Adipocyte (in vitro differentiated cells): ENCODE data around the gene PLCB3.

Source experiments
- DNase-seq: peaks from one replicate; pipeline ENCODE4 v3.0.0-alpha.2; 2015; ENCODE audit warnings: low read depth
- H3K27me3 ChIP-seq: replicated peaks from 2 replicates; pipeline ENCODE4 v1.7.0; 2013; ENCODE audit warnings: mild to moderate bottlenecking, low read length, moderate library complexity; ENCODE audit not compliant: control insufficient read depth, insufficient read depth
- H3K36me3 ChIP-seq: 2 replicates; pipeline ENCODE4 v1.7.0; 2013; ENCODE audit warnings: low read length, mild to moderate bottlenecking, moderate library complexity; ENCODE audit not compliant: control insufficient read depth, insufficient read depth, severe bottlenecking
- H3K4me1 ChIP-seq: 2 replicates; pipeline ENCODE4 v1.7.0; 2013; ENCODE audit warnings: mild to moderate bottlenecking, low read length, moderate library complexity; ENCODE audit not compliant: control insufficient read depth, insufficient read depth
- H3K4me3 ChIP-seq: 2 replicates; pipeline ENCODE4 v1.7.0; 2013; ENCODE audit warnings: mild to moderate bottlenecking, low read length, moderate library complexity
- H3K9ac ChIP-seq: 2 replicates; pipeline ENCODE4 v1.7.0; 2013; ENCODE audit warnings: mild to moderate bottlenecking, low read length, moderate library complexity
- H3K9me3 ChIP-seq: 2 replicates; pipeline ENCODE4 v1.7.0; 2013; ENCODE audit warnings: mild to moderate bottlenecking, low read length, moderate library complexity; ENCODE audit not compliant: control insufficient read depth

The PLCB3 gene

DNA sequence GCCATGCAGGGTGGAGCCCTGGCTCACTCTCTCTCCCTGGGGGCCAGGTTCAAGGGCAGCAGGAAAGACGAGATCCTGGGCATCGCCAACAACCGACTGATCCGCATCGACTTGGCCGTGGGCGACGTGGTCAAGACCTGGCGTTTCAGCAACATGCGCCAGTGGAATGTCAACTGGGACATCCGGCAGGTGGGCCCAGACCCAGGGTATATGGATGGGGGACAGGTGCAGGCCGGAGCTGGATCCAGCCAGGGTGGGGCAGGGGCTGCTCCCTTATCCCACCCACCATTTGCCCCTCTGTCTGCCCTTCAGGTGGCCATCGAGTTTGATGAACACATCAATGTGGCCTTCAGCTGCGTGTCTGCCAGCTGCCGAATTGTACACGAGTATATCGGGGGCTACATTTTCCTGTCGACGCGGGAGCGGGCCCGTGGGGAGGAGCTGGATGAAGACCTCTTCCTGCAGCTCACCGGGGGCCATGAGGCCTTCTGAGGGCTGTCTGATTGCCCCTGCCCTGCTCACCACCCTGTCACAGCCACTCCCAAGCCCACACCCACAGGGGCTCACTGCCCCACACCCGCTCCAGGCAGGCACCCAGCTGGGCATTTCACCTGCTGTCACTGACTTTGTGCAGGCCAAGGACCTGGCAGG is 28.2 kb upstream of the PLCB3 start:
- no peaks in the 10 kb centered on the region for H3K36me3 ChIP-seq
- no peak overlapping the region for H3K9ac ChIP-seq
- no peak overlapping the region for H3K4me3 ChIP-seq
- DNase-seq: no peak
- H3K27me3 ChIP-seq: no peaks in the 10 kb centered on the region
- H3K9me3 ChIP-seq: no peaks in the 10 kb centered on the region
- H3K4me1 ChIP-seq: peaks cover 15% of the 10 kb centered on the region

DNA sequence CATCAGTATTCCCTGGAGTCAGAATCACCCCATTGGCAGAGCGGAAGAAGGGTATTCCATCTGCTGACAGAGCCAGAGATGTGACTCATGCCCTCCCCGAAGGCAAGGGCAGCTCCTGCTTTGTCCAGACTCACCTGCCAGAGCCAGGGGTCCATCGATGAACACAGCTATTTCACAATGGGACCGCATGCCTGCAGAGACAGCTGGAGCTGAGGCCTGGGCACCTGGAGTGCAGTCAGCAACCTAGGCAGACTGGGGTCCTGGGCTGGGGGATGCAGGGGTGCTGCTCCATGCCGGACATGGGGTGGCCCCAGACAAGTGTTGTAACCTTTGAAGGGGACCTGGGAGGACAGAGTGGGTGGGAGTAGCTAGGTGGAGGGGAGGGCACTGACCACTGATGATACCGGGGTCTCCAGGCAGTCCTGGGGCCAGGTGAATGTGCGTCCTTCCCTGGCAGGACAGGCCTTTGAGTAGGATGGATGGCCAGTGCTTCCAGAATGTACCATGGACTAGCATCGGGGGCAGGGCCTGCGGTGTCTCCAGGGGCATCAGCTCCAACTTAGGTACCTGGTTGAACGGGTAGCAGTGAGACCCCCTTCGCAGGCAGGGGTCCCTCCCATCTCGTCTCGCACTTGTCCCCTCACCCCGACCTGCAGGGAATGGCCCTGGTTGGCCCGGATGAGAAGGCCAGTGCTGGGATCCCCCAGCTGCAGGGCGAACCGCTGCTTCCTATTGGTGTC is 27.0 kb upstream of the PLCB3 start:
- no peaks in the 10 kb centered on the region for H3K36me3 ChIP-seq
- no peaks in the 10 kb centered on the region for H3K9me3 ChIP-seq
- no peak for DNase-seq
- peaks cover 15% of the 10 kb centered on the region for H3K4me1 ChIP-seq
- no peaks in the 10 kb centered on the region for H3K27me3 ChIP-seq
- H3K9ac ChIP-seq: peak overlapping the region; percentile 97
- H3K4me3 ChIP-seq: no peak overlapping the region

DNA sequence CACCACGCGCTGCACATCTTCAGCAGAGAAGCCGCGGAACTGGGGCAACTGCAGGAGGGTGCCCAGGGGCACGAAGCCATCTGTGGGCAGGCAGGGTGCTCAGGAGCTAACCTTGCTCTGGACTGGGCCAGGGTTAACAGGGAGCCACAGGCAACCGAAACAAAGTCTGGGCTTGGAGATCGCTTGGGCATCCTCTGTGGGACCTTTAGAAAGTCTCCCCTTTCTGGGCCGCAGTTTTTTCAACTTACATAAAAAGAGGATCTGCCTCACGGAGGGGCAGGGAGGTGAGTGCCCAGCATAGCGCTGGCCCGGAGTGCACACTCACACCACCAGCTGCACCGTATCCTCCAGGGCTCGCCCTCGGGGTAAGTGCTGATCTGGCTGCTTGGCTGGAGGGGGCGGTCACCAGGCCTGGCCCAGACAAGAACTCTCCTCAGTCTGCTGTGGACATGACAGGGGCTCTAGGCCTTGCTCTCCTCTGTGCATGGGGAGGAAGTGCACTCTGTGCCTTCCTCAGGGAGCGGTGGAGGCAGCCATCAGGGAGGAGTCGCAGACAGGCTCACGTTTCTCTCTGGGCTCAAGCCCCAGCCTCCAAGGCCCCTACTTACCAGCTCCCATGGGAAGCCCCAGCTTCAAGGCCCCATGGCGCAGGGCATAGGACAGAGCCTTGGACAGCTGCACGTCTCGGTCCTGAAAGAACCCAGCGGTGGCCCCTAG is 26.3 kb upstream of the PLCB3 start:
- Histone ChIP-seq H3K4me3 (peak overlapping the region; percentile 98), H3K4me1 (peaks cover 21% of the 10 kb centered on the region)

DNA sequence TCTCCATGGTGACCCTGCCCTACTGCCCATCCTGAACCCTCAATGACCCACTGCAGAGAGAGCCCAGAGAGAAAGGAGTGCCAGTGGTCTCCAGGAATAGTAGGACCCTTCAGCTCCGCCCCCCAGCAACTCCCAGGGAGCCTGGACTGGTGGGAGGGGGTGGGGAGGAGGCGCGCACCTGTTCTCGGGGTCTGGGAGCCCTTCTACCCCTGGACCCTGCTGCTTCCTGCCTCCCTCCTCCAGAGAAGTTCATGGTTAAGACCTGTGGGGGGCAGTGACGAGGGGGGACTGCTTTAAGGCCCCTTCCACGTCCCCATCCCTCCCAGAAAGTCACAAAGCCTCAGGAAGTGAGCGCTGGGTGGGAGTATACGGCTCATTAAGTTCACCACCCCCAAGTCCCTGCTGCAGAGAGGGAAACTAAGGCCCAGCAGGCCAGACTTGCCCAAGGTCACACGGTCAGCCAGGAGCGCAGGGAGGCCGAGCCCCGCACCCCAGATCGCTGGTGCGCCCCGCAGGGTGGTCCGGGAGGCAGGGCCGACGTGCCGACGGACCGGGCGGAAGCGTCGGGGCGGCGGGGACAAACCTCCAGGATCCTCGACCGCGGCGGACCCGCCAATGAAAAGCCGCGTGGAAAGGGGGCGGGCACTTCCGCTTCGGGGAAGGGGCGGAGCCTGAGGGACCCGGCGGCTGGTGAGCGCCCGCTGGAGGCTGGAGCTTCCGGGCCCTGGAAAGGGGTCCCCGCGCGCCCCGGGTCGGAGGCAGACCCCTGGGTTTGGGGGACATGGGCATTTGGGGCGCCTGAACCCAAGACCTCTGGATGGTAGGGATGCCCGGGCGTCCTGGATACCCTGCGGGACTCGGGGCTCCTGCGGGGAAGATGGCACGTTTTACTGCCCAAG is 25.5 kb upstream of the PLCB3 start, which contains the start of the genes NUDT22 and TRPT1:
NUDT22 (plus strand) TSS at position 667 of the 899 bp plus-strand sequence. CDS start 379 bp downstream, outside the sequence.
TRPT1 (minus strand) TSS at position 579 of the 899 bp plus-strand sequence; CDS start at position 253, 326 bp downstream.
- Histone ChIP-seq H3K9me3 (no peaks in the 10 kb centered on the region), H3K36me3 (no peaks in the 10 kb centered on the region), H3K27me3 (no peaks in the 10 kb centered on the region), H3K9ac (peak within 1 kb of the TSS; percentile 97), H3K4me1 (peaks cover 22% of the 10 kb centered on the region), H3K4me3 (peak within 1 kb of the TSS; percentile 98)
- peak; percentile 95 for DNase-seq

More for the DNA sequence above, 26.3 kb upstream of the PLCB3 start:
- Histone ChIP-seq H3K27me3 (no peaks in the 10 kb centered on the region), H3K9me3 (no peaks in the 10 kb centered on the region), H3K36me3 (no peaks in the 10 kb centered on the region), H3K9ac (peak overlapping the region; percentile 97)
- peak; percentile 22 for DNase-seq

DNA sequence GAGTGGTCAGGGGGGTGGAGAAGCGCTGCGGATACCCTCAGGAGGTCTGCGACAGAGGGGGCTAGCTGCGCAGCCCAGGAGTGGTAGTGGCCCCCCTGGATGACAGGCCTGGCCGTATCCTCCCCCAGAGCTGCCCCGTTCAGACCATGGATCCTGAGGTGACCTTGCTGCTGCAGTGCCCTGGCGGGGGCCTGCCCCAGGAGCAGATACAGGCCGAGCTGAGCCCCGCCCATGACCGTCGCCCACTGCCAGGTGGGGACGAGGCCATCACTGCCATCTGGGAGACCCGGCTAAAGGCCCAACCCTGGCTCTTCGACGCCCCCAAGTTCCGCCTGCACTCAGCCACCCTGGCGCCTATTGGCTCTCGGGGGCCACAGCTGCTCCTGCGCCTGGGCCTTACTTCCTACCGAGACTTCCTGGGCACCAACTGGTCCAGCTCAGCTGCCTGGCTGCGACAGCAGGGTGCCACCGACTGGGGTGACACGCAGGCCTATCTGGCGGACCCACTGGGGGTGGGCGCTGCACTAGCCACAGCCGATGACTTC is 24.8 kb upstream of the PLCB3 start:
- peak overlapping the region; percentile 98 for H3K4me3 ChIP-seq
- no peaks in the 10 kb centered on the region for H3K36me3 ChIP-seq
- H3K27me3 ChIP-seq: no peaks in the 10 kb centered on the region
- no peaks in the 10 kb centered on the region for H3K9me3 ChIP-seq
- peaks cover 24% of the 10 kb centered on the region for H3K4me1 ChIP-seq
- no peak for DNase-seq
- H3K9ac ChIP-seq: peak overlapping the region; percentile 97

DNA sequence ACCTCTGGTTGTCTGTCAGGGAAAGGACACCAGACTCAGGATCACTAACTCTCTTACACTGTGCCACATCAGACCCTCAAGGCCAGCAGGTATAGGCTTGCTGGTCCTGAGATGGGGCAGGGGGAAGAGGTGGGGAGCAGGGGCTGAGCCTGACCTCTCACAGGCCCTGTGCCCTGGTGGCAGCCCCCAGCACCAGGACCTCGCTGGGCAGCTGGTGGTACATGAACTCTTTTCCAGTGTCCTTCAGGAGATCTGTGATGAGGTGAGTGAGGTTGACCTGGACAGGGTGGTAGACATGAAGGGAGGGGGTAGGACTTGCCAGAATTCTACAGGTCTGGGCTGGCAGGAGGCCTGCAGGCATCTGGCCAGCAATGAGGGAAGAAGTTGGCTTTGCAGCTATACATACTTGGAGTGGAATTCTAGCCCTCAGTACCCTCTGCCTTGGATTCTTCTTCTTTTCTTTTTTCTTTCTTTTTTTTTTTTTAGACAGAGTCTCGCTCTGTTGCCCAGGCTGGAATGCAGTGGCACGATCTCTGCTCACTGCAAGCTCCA is 23.8 kb upstream of the PLCB3 start:
- Histone ChIP-seq H3K4me3 (peak overlapping the region; percentile 98), H3K27me3 (no peaks in the 10 kb centered on the region), H3K9me3 (no peaks in the 10 kb centered on the region), H3K36me3 (no peaks in the 10 kb centered on the region), H3K4me1 (peaks cover 24% of the 10 kb centered on the region), H3K9ac (peak overlapping the region; percentile 97)
- DNase-seq: no peak

DNA sequence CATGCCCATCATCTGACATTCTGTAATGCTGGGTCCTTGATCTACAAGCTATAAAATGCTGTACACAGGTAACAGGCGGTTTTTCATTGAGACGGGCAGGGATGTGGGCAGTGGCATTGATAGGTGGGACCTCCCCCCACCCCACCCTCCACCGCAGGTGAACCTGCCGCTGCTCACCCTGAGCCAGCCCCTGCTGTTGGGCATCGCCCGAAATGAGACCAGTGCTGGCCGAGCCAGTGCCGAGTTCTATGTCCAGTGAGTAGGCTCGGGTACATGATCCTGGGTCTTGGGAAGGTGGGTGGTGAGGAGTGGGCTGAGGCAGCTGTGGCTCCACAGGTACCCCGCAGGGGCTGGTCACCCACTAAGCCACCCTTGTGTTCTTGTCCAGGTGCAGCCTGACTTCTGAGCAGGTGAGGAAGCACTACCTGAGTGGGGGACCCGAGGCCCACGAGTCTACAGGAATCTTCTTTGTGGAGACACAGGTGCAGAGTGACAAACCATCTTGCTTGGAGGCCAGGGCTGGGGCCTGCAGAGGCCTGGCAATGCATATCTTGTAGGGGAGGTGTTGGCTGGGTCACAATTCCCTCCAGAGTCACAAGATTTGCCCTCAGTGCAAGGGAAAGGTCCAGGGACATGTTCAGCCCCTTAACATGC is 22.1 kb upstream of the PLCB3 start:
- Histone ChIP-seq H3K27me3 (no peaks in the 10 kb centered on the region), H3K4me1 (peaks cover 31% of the 10 kb centered on the region), H3K9ac (peak overlapping the region; percentile 90), H3K4me3 (peak overlapping the region; percentile 86), H3K36me3 (no peaks in the 10 kb centered on the region), H3K9me3 (no peaks in the 10 kb centered on the region)
- no peak for DNase-seq

DNA sequence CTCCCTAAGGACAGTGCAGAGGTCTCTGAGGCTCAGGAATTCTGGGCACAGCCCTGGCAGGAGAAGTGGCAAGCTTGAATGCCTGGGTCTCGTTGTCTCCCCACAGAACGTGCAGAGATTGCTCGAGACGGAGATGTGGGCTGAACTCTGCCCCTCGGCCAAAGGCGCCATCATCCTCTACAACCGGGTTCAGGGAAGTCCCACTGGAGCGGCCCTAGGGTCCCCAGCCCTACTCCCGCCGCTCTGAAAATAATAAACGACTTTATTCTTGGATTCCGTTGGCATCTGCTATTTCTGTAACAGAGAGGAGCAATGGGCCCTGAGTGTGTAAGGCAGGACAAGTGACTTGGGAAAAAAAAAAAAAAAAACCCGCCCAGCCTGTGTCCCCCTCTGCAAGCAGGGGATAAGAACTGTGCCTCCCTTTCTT is 21.6 kb upstream of the PLCB3 start:
- Histone ChIP-seq H3K4me1 (peaks cover 31% of the 10 kb centered on the region), H3K27me3 (no peaks in the 10 kb centered on the region), H3K36me3 (no peaks in the 10 kb centered on the region), H3K9me3 (no peaks in the 10 kb centered on the region), H3K9ac (peak overlapping the region; percentile 90), H3K4me3 (peak overlapping the region; percentile 86)
- DNase-seq: no peak

DNA sequence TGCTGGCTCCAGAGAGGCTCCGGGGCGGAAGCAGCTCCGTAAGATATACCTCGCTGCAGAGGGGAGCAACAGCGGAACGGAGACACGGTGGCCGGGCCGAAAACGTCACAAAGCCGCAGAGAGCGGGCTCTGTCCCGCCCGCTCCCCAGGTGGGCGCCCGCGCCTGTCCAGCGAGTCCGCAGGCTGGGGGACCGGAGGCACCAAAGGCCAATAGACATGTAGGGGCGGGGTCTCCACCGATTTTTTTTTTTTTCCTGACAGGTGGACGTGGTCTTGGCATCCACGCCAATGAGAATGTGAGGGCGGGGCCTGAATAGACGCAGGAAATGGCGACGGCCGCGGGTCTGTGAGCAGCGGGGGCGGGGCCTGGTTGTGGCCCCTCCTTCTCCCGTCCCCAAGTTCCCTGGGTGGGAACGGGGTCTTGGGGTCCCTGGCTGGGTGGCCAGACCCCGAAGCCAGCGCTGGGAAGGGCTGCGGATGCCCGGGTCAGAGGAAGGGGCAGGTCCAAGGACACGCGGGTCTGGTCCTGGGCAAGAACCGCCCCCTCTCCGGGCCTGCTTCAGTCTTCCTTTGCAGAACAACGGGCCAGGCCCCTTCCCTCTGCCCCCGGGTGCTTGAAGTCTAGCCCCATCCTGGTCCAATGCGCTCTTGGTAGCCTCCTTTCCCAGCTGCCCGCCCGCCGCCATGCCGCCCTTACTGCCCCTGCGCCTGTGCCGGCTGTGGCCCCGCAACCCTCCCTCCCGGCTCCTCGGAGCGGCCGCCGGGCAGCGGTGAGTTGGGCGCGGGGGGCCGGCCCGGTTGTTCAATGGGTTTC is 21.0 kb upstream of the PLCB3 start, which contains the start of gene DNAJC4:
DNAJC4 (plus strand) TSS at position 378 of the 814 bp plus-strand sequence; CDS start at position 685, 307 bp downstream.
- no peaks in the 10 kb centered on the region for H3K36me3 ChIP-seq
- peak; percentile 93 for DNase-seq
- peak within 1 kb of the TSS; percentile 86 for H3K4me3 ChIP-seq
- H3K27me3 ChIP-seq: no peaks in the 10 kb centered on the region
- peaks cover 32% of the 10 kb centered on the region for H3K4me1 ChIP-seq
- H3K9me3 ChIP-seq: no peaks in the 10 kb centered on the region
- H3K9ac ChIP-seq: peak within 1 kb of the TSS; percentile 90
